HCT116 (cell line): ENCODE measurements around the gene THPO.

Source experiments
- EGR1 ChIP-seq: IDR thresholded peaks from 2 replicates; pipeline ENCODE4 v1.6.1; 2012; ENCODE audit warnings: low read depth
- EZH2phosphoT487 ChIP-seq: fragments of 200-600 bp; IDR thresholded peaks from 2 replicates; pipeline ENCODE4 v1.6.1; 2018; ENCODE audit warnings: antibody characterized with exemption, borderline replicate concordance
- POLR2AphosphoS5 ChIP-seq: IDR thresholded peaks from 2 replicates; pipeline ENCODE4 v1.6.1; 2011; ENCODE audit warnings: mild to moderate bottlenecking, low read depth, low read length, moderate library complexity
- RAD21 ChIP-seq: IDR thresholded peaks from 2 replicates; pipeline ENCODE4 v1.6.1; 2012; ENCODE audit warnings: low read depth, mild to moderate bottlenecking
- ZNF274 ChIP-seq: fragments of 200-500 bp; sonication (Bioruptor generic); IDR thresholded peaks from 2 replicates; pipeline ENCODE4 v1.6.1; 2014; ENCODE audit warnings: mild to moderate bottlenecking, low read depth, low read length, inconsistent platforms
- TF ChIP-seq, protein P1 (sequence below): IDR thresholded peaks from 2 replicates; pipeline ENCODE4 v1.6.1; 2012
- TF ChIP-seq, protein P2 (sequence below), 3 experiments: fragments of 200-600 bp in 1 of 3; sonication (generic) in 1 of 3; IDR thresholded peaks in 2 of 3; conservative IDR thresholded peaks in 1 of 3; 2 replicates each; pipeline ENCODE4 v1.5.1; 2012 to 2017; ENCODE audit warnings: low read depth in 2 of 3, low read length in 2 of 3, antibody characterized with exemption in 1 of 3, borderline replicate concordance in 1 of 3, control low read depth in 1 of 3, mild to moderate bottlenecking in 1 of 3, mixed read lengths in 1 of 3, mixed run types in 1 of 3, moderate library complexity in 1 of 3; ENCODE audit not compliant: insufficient read depth in 1 of 3

DNA sequence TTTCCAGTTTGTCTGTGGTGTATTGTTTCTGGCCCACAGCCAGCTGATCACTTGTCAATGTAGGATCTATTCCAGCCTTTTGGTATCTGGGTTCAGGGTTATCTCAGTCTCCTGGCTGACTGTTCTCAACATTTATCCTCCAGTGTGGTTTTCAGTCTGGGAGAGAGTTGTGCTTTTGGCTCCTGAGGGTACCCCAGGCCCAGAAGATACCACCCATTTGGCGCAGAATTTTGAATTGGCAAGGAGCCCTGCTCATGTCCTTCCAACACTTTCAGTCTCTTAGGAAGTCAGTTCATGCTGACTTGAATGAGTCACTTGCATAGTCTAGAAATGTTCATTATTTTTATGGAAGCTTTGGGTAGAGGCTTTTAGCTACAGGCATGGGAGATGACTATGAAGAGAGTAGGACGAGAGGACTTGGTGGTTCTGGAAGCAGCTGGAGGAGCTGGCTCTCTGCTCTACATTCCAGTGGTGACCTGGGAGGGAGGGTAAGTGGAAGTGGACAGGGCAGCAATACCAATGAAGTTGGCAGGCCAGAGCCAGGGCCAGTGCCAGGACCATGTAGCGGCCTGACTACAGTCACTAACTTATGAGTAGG lies 9.3 kb downstream of the THPO start:
- TF ChIP-seq, protein P1, sequence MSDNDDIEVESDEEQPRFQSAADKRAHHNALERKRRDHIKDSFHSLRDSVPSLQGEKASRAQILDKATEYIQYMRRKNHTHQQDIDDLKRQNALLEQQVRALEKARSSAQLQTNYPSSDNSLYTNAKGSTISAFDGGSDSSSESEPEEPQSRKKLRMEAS: no peak
- TF ChIP-seq, protein P2, sequence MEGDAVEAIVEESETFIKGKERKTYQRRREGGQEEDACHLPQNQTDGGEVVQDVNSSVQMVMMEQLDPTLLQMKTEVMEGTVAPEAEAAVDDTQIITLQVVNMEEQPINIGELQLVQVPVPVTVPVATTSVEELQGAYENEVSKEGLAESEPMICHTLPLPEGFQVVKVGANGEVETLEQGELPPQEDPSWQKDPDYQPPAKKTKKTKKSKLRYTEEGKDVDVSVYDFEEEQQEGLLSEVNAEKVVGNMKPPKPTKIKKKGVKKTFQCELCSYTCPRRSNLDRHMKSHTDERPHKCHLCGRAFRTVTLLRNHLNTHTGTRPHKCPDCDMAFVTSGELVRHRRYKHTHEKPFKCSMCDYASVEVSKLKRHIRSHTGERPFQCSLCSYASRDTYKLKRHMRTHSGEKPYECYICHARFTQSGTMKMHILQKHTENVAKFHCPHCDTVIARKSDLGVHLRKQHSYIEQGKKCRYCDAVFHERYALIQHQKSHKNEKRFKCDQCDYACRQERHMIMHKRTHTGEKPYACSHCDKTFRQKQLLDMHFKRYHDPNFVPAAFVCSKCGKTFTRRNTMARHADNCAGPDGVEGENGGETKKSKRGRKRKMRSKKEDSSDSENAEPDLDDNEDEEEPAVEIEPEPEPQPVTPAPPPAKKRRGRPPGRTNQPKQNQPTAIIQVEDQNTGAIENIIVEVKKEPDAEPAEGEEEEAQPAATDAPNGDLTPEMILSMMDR (IDR thresholded peaks at IDR 0.05 in 2 of 3, conservative IDR thresholded peaks at IDR 0.05 in 1 of 3; ENCODE audit: borderline replicate concordance in 1 of 3, insufficient read depth in 1 of 3, low read depth in 2 of 3, low read length in 2 of 3): no peak
- TF ChIP-seq POLR2AphosphoS5: no peak
- TF ChIP-seq EGR1: no peak
- TF ChIP-seq ZNF274: no peak
- TF ChIP-seq EZH2phosphoT487: no peak
- no peak for TF ChIP-seq RAD21
